NCI-H524 (cell line): ENCODE data around the gene PUS10.
A peak's percentile ranks its signal among the peaks of the same experiment; 100 is the strongest.

Experiments
- DNase-seq, 2 experiments: peaks; one replicate each; lab custom pipeline; 2025; lab: John Stamatoyannopoulos, UW

Gene PUS10

GRCh38 chr2:60966507-60967405 lies 51.3 kb downstream of the PUS10 start:
- no peak for DNase-seq

GRCh38 chr2:60965499-60965785 lies 52.6 kb downstream of the PUS10 start:
- no peak for DNase-seq

GRCh38 chr2:60964651-60965498 lies 53.2 kb downstream of the PUS10 start:
- no peak for DNase-seq

GRCh38 chr2:60963190-60963589 lies 54.9 kb downstream of the PUS10 start:
- DNase-seq, result no peak

GRCh38 chr2:60962528-60962927 lies 55.5 kb downstream of the PUS10 start:
- no peak for DNase-seq

- no peak for DNase-seq
Measured at GRCh38 chr2:60961457-60961856, 56.6 kb downstream of the PUS10 start.

- no peak for DNase-seq
Measured at GRCh38 chr2:60960706-60961105, 57.3 kb downstream of the PUS10 start.

GRCh38 chr2:60959501-60959900 lies 58.6 kb downstream of the PUS10 start:
- no peak for DNase-seq

- no peak for DNase-seq
Measured at GRCh38 chr2:60958800-60959199, 59.3 kb downstream of the PUS10 start.

GRCh38 chr2:60958361-60958760 lies 59.7 kb downstream of the PUS10 start:
- no peak for DNase-seq

- DNase-seq, result peak in 1 of 2 experiments; percentile 72
Measured at GRCh38 chr2:60957643-60958042, 60.4 kb downstream of the PUS10 start.

- peak; percentile 81 to 82 for DNase-seq
Measured at GRCh38 chr2:60957224-60957623, 60.8 kb downstream of the PUS10 start.

GRCh38 chr2:60954139-60954538 lies 63.9 kb downstream of the PUS10 start:
- no peak for DNase-seq

- DNase-seq, result no peak
Measured at GRCh38 chr2:60948926-60949579, 69.0 kb downstream of the PUS10 start.

GRCh38 chr2:60948161-60948560 lies 69.9 kb downstream of the PUS10 start:
- DNase-seq, result no peak

- no peak for DNase-seq
Measured at GRCh38 chr2:60947056-60947455, 71.0 kb downstream of the PUS10 start.

- peak; percentile 89 to 91 for DNase-seq
Measured at GRCh38 chr2:60945341-60945740, 72.7 kb downstream of the PUS10 start.

- DNase-seq, result no peak
Measured at GRCh38 chr2:60939622-60940021, 78.4 kb downstream of the PUS10 start.

GRCh38 chr2:60938301-60938700 lies 79.8 kb downstream of the PUS10 start:
- no peak for DNase-seq

GRCh38 chr2:60936757-60937156 lies 81.3 kb downstream of the PUS10 start:
- DNase-seq, result peak; percentile 81 to 90

GRCh38 chr2:60934165-60934722 lies 83.8 kb downstream of the PUS10 start:
- peak; percentile 84 to 96 for DNase-seq

- DNase-seq, result no peak
Measured at GRCh38 chr2:60932954-60933353, 85.1 kb downstream of the PUS10 start.
